HG03135 (cell line): ENCODE measurements around the gene SUPT20HL1.

Experiments
- ATAC-seq: cut with Tn5 transposase; IDR thresholded peaks from one replicate; pipeline ENCODE4 v1.9.1; 2021; ENCODE audit warnings: mild to moderate bottlenecking, moderate library complexity; ENCODE audit not compliant: unreplicated experiment

Gene SUPT20HL1

GRCh38 chrX:24395775-24396174 lies 35.3 kb downstream of the SUPT20HL1 start:
- peak; percentile 73 for ATAC-seq

GRCh38 chrX:24396236-24396930 lies 35.9 kb downstream of the SUPT20HL1 start:
- no peak for ATAC-seq

- no peak for ATAC-seq
Measured at GRCh38 chrX:24396931-24397279, 36.5 kb downstream of the SUPT20HL1 start.

- ATAC-seq: no peak
Measured at GRCh38 chrX:24398766-24399165, 38.3 kb downstream of the SUPT20HL1 start.

- ATAC-seq: no peak
Measured at GRCh38 chrX:24399550-24399949, 39.1 kb downstream of the SUPT20HL1 start.

- ATAC-seq: no peak
Measured at GRCh38 chrX:24405959-24406358, 45.5 kb downstream of the SUPT20HL1 start.
